ENCODE results near the gene RPS3. TPM values are rescaled to one million over a fixed set of nuclear protein-coding genes. Genes with fewer than 3 reads are reported as not detected.

The RPS3 gene
- total and polyA plus RNA-seq, 2 of the 13 experiments (the other 11 are each of a cell fraction or from before 2014, with no cell fraction given), result 2,143 to 3,616 TPM

GRCh38 chr11:75371949-75372876, 27.1 kb upstream of the RPS3 start (continued):
- TF ChIP-seq, protein P1, sequence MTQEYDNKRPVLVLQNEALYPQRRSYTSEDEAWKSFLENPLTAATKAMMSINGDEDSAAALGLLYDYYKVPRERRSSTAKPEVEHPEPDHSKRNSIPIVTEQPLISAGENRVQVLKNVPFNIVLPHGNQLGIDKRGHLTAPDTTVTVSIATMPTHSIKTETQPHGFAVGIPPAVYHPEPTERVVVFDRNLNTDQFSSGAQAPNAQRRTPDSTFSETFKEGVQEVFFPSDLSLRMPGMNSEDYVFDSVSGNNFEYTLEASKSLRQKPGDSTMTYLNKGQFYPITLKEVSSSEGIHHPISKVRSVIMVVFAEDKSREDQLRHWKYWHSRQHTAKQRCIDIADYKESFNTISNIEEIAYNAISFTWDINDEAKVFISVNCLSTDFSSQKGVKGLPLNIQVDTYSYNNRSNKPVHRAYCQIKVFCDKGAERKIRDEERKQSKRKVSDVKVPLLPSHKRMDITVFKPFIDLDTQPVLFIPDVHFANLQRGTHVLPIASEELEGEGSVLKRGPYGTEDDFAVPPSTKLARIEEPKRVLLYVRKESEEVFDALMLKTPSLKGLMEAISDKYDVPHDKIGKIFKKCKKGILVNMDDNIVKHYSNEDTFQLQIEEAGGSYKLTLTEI (CRISPR knock-in tag; conservative IDR thresholded peaks at IDR 0.05), result no peak
- TF ChIP-seq NAIF1 (CRISPR knock-in tag; IDR thresholded peaks at IDR 0.05; ENCODE audit: borderline replicate concordance), result no peak
- no peak for TF ChIP-seq ZNF230 (CRISPR knock-in tag; IDR thresholded peaks at IDR 0.05)
- TF ChIP-seq, protein P2, sequence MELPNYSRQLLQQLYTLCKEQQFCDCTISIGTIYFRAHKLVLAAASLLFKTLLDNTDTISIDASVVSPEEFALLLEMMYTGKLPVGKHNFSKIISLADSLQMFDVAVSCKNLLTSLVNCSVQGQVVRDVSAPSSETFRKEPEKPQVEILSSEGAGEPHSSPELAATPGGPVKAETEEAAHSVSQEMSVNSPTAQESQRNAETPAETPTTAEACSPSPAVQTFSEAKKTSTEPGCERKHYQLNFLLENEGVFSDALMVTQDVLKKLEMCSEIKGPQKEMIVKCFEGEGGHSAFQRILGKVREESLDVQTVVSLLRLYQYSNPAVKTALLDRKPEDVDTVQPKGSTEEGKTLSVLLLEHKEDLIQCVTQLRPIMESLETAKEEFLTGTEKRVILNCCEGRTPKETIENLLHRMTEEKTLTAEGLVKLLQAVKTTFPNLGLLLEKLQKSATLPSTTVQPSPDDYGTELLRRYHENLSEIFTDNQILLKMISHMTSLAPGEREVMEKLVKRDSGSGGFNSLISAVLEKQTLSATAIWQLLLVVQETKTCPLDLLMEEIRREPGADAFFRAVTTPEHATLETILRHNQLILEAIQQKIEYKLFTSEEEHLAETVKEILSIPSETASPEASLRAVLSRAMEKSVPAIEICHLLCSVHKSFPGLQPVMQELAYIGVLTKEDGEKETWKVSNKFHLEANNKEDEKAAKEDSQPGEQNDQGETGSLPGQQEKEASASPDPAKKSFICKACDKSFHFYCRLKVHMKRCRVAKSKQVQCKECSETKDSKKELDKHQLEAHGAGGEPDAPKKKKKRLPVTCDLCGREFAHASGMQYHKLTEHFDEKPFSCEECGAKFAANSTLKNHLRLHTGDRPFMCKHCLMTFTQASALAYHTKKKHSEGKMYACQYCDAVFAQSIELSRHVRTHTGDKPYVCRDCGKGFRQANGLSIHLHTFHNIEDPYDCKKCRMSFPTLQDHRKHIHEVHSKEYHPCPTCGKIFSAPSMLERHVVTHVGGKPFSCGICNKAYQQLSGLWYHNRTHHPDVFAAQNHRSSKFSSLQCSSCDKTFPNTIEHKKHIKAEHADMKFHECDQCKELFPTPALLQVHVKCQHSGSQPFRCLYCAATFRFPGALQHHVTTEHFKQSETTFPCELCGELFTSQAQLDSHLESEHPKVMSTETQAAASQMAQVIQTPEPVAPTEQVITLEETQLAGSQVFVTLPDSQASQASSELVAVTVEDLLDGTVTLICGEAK (IDR thresholded peaks at IDR 0.05), result no peak
- TF ChIP-seq, protein P2 (CRISPR knock-in tag; IDR thresholded peaks at IDR 0.05), result no peak
- TF ChIP-seq ZNF576 (CRISPR knock-in tag; IDR thresholded peaks at IDR 0.05), result no peak
- TF ChIP-seq KDM5A (IDR thresholded peaks at IDR 0.05; ENCODE audit: borderline replicate concordance, low read length), result no peak
- TF ChIP-seq, protein P3, sequence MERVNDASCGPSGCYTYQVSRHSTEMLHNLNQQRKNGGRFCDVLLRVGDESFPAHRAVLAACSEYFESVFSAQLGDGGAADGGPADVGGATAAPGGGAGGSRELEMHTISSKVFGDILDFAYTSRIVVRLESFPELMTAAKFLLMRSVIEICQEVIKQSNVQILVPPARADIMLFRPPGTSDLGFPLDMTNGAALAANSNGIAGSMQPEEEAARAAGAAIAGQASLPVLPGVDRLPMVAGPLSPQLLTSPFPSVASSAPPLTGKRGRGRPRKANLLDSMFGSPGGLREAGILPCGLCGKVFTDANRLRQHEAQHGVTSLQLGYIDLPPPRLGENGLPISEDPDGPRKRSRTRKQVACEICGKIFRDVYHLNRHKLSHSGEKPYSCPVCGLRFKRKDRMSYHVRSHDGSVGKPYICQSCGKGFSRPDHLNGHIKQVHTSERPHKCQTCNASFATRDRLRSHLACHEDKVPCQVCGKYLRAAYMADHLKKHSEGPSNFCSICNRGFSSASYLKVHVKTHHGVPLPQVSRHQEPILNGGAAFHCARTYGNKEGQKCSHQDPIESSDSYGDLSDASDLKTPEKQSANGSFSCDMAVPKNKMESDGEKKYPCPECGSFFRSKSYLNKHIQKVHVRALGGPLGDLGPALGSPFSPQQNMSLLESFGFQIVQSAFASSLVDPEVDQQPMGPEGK (CRISPR knock-in tag; IDR thresholded peaks at IDR 0.05), result peak; percentile 39
- TF ChIP-seq DNMT1 (CRISPR knock-in tag; IDR thresholded peaks at IDR 0.05), result no peak
- TF ChIP-seq BCL3 (CRISPR knock-in tag; IDR thresholded peaks at IDR 0.05), result no peak
- TF ChIP-seq SPEN (CRISPR knock-in tag; IDR thresholded peaks at IDR 0.05; ENCODE audit: low read depth), result no peak

All from HepG2 (cell line).